ENCODE results near the gene CCT6A.

Gene CCT6A

DNA sequence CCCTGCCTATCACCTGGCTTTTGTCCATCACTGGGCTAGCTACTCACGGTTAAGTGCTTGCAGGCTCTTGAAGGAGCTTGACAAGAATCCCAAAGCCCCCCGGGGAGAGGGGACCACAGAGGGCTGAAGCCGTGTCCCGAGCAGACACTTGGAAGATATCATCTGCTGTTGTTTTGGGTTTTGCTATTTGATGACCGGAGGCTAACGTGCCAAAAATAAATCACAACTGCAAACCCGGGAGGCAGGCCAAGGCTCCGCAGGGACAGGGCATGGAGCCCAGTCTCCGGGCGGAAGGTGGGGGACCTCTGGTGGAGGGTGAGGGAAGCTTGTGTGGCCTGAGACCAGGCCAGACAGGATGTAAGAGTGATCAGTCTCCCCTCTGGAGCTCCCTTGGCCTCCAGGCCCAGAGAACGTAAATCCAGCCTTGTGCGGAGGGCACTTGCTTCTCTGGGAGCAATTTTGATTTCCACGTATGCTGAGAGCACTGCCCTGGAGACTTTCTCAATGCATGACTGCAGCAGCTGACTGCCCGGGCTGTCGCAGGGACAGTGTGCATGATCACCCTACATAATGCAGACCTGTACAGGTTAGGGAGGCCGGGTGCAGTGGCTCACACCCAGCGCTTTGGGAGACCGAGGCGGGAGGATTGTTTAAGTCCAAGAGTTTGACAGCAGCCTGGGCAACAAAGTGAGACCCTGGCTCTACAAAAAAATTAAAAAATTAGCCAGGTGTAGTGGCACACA, 41.4 kb downstream of the CCT6A start, which contains the start of gene PHKG1:
TSS of gene PHKG1 (minus strand) at position 164 of the 743 bp plus-strand sequence. CDS start 4,011 bp downstream, outside the sequence.
- TF ChIP-seq, protein P1, sequence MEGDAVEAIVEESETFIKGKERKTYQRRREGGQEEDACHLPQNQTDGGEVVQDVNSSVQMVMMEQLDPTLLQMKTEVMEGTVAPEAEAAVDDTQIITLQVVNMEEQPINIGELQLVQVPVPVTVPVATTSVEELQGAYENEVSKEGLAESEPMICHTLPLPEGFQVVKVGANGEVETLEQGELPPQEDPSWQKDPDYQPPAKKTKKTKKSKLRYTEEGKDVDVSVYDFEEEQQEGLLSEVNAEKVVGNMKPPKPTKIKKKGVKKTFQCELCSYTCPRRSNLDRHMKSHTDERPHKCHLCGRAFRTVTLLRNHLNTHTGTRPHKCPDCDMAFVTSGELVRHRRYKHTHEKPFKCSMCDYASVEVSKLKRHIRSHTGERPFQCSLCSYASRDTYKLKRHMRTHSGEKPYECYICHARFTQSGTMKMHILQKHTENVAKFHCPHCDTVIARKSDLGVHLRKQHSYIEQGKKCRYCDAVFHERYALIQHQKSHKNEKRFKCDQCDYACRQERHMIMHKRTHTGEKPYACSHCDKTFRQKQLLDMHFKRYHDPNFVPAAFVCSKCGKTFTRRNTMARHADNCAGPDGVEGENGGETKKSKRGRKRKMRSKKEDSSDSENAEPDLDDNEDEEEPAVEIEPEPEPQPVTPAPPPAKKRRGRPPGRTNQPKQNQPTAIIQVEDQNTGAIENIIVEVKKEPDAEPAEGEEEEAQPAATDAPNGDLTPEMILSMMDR (IDR thresholded peaks at IDR 0.05) = peak; percentile 72

DNA sequence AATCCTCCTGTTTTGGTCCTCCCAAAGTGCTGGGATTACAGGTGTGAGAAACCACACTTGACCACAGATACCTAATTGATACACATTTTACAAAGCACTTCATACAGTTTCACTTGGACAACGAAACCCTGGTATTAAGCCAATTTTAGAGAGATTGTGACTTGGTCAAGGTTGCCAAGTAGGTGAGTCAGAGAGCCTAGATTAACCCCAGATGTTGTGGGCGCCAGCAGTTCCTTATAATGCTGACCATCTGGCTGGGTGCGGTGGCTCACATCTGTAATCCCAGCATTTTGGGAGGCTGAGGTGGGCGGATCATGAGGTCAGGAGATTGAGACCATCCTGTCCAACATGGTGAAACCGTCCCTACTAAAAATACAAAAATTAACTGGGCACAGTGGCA, 46.1 kb downstream of the CCT6A start:
- TF ChIP-seq, protein P1 (IDR thresholded peaks at IDR 0.05) = no peak

DNA sequence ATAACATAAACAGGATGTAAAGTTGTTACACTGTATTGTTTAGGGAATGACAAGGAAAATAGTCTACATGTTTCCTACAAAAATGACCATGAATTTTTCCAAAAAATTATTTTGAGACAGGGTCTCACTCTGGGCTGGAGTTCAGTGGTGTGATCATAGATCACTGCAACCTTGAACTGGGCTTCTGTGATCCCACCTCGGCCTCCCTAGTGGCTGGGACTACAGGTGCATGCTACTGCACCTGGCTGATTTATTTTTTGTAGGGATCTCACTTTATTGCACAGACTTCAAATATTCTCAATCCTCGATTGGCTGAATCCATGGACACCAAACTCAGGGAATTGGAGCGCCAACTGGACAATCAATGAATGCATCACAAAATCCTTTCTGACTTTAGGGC, 48.1 kb downstream of the CCT6A start:
- TF ChIP-seq, protein P1 (IDR thresholded peaks at IDR 0.05) = no peak

DNA sequence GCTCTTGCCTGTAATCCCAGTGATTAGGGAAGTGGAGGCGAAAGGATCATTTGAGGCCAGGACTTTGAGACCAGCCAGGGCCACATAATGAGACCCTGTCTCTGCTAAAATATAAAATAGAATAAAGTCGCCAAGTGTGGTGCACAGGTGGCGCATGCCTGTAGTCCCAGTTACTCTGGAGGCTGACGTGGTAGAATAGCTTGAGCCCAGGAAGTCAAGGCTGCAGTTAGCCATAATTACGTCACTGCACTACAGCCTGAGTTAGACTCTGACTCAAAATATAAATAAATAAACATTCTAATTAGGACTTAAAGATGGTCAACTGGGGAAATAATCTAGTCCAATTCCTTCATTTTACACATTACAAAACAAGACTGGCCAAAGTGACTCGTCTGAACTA, 53.9 kb downstream of the CCT6A start:
- TF ChIP-seq, protein P1 (IDR thresholded peaks at IDR 0.05) = no peak

DNA sequence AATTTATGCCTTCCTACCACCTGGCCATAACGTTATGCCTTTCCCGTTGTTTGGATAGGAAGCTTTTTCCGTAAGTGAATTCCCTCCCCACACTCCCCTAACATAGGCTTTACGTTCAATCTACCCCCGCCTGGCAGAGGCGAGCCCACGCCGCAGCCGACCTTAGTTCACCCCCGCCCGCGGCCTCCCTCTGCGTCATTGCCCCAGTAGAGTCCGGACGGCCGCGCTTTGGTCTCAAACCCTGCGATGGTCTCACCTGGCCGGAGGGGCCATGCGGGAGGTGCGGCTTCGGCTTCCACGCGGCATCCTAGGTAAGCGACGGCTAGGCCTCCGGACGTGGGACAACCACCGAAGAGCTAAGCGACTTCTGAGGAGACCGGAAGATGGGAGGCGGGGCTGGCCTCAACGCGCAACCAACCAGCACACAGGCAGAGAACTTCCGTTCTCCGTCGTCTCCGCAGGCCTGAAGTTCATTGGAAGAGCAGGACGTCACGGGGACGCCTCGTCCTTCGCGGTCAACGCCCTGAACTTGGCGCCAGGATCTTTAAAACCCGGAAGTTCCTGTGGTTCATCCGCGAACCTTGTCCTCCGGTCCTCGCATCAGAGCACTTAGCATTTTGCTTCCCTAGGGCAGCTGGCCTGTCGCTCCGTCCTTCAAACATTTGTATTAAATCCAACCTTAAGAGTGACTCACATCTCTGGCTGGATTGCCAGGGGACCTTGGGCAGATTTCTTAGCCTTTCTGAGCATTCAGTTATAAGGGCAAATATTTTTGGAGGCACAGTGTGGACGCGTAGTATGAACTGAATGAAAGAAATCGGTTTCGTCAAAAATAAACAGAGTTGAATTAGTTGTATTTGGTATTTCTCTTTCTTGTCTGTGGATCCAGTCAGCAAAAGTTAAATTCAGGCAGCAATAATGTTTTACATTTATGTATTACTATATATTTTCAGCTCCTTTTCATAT, 54.8 kb downstream of the CCT6A start, which contains the start of gene CHCHD2:
TSS of gene CHCHD2 (minus strand) at position 369 of the 966 bp plus-strand sequence. CDS start at position 306, 63 bp downstream.
- TF ChIP-seq, protein P1 (IDR thresholded peaks at IDR 0.05) = no peak

DNA sequence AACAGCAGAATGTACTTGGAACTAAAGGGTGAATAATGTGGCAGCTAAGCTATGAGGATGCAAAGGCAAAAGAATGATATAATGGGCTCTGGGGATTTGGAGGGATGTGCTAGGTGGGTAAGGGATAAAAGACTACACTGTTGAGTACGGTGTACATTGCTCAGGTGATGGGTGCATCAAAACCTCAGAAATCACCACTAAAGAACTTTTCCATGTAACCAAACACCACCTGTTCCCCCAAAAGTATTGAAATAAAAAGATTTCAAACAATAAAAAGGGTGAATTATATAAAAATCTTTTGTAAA, 56.3 kb downstream of the CCT6A start:
- TF ChIP-seq, protein P1 (IDR thresholded peaks at IDR 0.05) = no peak

DNA sequence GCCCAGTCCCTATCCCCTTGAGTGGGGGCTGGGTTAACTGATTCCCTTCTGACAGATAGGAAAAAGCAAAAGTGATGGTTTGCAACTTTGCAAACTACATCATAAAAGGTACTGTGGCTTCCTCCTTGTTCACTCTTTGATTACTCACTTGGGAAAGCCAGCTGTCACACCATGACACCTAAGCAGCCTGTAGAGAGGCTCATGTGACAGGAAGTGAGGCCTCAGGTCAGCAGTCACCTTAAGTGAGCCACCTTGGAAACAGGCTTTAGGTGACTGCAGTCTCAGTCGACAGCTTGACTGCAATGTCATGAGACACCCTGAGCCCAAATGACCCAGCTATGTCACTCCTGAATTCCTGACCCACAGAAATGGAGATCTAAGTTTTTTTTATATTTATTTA, 59.0 kb downstream of the CCT6A start:
- TF ChIP-seq, protein P1 (IDR thresholded peaks at IDR 0.05) = no peak
